Upper lobe of left lung (tissue), 4 donors: ENCODE results near the gene NKAIN2.

Experiments
- POLR2A ChIP-seq, 4 donors: fragments of 450-650 bp; IDR thresholded peaks; one replicate each; pipeline ENCODE4 v1.5.1; 2016 to 2017; ENCODE audit warnings: antibody characterized with exemption in 4 of 4, mild to moderate bottlenecking in 2 of 4
- TF ChIP-seq, protein P1 (sequence below), 6 experiments: fragments of 450-650 bp in 4 of 6; fragments of 200-600 bp in 2 of 6; sonication (generic) in 2 of 6; IDR thresholded peaks; one replicate each; pipeline ENCODE4 v1.5.1; 2016 to 2019; ENCODE audit warnings: antibody characterized with exemption in 6 of 6

DNA sequence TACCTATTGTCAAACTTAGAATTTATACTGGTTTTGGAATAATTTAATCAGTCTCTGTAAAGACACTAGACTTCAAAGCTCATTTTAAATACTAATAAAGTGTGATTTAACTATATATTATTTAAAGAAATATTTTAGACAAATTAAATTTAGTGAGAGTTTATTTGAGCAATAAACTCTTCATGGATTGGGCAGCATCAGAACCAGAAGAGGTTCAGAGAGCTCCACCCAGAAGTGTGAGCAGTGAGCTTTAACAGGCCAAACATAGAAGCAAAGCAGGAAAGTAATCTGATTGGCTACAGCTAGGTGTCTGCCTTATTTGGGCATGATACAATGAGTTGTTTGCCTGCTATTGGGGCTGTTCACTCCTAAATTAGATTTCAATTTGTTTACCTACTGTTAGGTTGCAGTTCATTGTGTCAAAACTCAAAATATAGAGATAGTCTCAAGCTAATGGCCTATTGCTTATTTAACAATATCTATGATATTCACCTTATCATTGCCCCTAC, 803.5 kb downstream of the NKAIN2 start:
- TF ChIP-seq, protein P1, sequence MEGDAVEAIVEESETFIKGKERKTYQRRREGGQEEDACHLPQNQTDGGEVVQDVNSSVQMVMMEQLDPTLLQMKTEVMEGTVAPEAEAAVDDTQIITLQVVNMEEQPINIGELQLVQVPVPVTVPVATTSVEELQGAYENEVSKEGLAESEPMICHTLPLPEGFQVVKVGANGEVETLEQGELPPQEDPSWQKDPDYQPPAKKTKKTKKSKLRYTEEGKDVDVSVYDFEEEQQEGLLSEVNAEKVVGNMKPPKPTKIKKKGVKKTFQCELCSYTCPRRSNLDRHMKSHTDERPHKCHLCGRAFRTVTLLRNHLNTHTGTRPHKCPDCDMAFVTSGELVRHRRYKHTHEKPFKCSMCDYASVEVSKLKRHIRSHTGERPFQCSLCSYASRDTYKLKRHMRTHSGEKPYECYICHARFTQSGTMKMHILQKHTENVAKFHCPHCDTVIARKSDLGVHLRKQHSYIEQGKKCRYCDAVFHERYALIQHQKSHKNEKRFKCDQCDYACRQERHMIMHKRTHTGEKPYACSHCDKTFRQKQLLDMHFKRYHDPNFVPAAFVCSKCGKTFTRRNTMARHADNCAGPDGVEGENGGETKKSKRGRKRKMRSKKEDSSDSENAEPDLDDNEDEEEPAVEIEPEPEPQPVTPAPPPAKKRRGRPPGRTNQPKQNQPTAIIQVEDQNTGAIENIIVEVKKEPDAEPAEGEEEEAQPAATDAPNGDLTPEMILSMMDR (IDR thresholded peaks at IDR 0.05): no peak
- no peak for TF ChIP-seq POLR2A (IDR thresholded peaks at IDR 0.05)
